HG02938 (cell line): Measurements from ENCODE around the gene CACNA1S.

Experiments used
- ATAC-seq: cut with Tn5 transposase; IDR thresholded peaks from one replicate; pipeline ENCODE4 v1.9.1; 2021; ENCODE audit warnings: mild to moderate bottlenecking, moderate library complexity; ENCODE audit not compliant: unreplicated experiment

CACNA1S gene

GRCh38 chr1:201140941-201141260, 28.7 kb upstream of the CACNA1S start:
- no peak for ATAC-seq

GRCh38 chr1:201140235-201140940, 28.2 kb upstream of the CACNA1S start:
- no peak for ATAC-seq

GRCh38 chr1:201139756-201140155, 27.5 kb upstream of the CACNA1S start:
- no peak for ATAC-seq

- ATAC-seq = no peak
Observed at GRCh38 chr1:201139306-201139705, 27.1 kb upstream of the CACNA1S start.

- no peak for ATAC-seq
Observed at GRCh38 chr1:201138311-201138840, 26.1 kb upstream of the CACNA1S start.

GRCh38 chr1:201137579-201138310, 25.5 kb upstream of the CACNA1S start:
- no peak for ATAC-seq

GRCh38 chr1:201137024-201137392, 24.8 kb upstream of the CACNA1S start:
- no peak for ATAC-seq

- no peak for ATAC-seq
Observed at GRCh38 chr1:201136355-201137023, 24.3 kb upstream of the CACNA1S start.

- ATAC-seq = no peak
Observed at GRCh38 chr1:201134405-201134804, 22.2 kb upstream of the CACNA1S start.

- no peak for ATAC-seq
Observed at GRCh38 chr1:201131398-201131797, 19.2 kb upstream of the CACNA1S start.

GRCh38 chr1:201128962-201129361, 16.7 kb upstream of the CACNA1S start:
- ATAC-seq = no peak

- ATAC-seq = no peak
Observed at GRCh38 chr1:201128476-201128875, 16.2 kb upstream of the CACNA1S start.

GRCh38 chr1:201127755-201128455, 15.7 kb upstream of the CACNA1S start:
- no peak for ATAC-seq

- ATAC-seq = no peak
Observed at GRCh38 chr1:201126832-201127754, 14.9 kb upstream of the CACNA1S start, which contains the start of gene ASCL5. Gene ASCL5 (minus strand): TSS chr1:201127184. CDS start chr1:201115372, 11,812 bp downstream.

- no peak for ATAC-seq
Observed at GRCh38 chr1:201126463-201126831, 14.2 kb upstream of the CACNA1S start.

- ATAC-seq = no peak
Observed at GRCh38 chr1:201125800-201126199, 13.6 kb upstream of the CACNA1S start.

- ATAC-seq = no peak
Observed at GRCh38 chr1:201125019-201125418, 12.8 kb upstream of the CACNA1S start.

- ATAC-seq = no peak
Observed at GRCh38 chr1:201123866-201124265, 11.6 kb upstream of the CACNA1S start.

- ATAC-seq = no peak
Observed at GRCh38 chr1:201122321-201122957, 10.2 kb upstream of the CACNA1S start.
